Left renal pelvis (tissue), 4 donors: Measurements from ENCODE around the gene DZIP1L. TPM values are rescaled to one million over a fixed set of nuclear protein-coding genes. Genes with fewer than 3 reads are reported as not detected.

ENCODE experiments used
- DNase-seq, 4 donors: peaks; one replicate each; pipeline ENCODE4 v3.0.0-alpha.2; 2013; ENCODE audit warnings: low read depth in 4 of 4, low spot score in 3 of 4
- polyA plus RNA-seq, 4 donors: library from polyadenylated mRNA; unstranded; fragments of 120-200 nt; gene quantifications; one replicate each; pipeline ENCODE4 v1.2.1, GENCODE V29; 2013; ENCODE audit not compliant: insufficient read length in 4 of 4

Gene DZIP1L
- polyA plus RNA-seq, 4 donors = 9.6 to 22.9 (median 14.8) TPM

- DNase-seq = no peak
Observed at GRCh38 chr3:138038725-138039462, 76.5 kb downstream of the DZIP1L start.

GRCh38 chr3:138036572-138036971 is 78.8 kb downstream of the DZIP1L start:
- peak in 1 of 4 donors; percentile 7 for DNase-seq

GRCh38 chr3:138034918-138035317 is 80.5 kb downstream of the DZIP1L start:
- DNase-seq = no peak

- no peak for DNase-seq
Observed at GRCh38 chr3:138033202-138033691, 82.2 kb downstream of the DZIP1L start.

GRCh38 chr3:138032567-138032966 is 82.8 kb downstream of the DZIP1L start:
- no peak for DNase-seq

GRCh38 chr3:138031536-138031935 is 83.9 kb downstream of the DZIP1L start:
- no peak for DNase-seq

GRCh38 chr3:138030734-138031280 is 84.6 kb downstream of the DZIP1L start:
- no peak for DNase-seq

GRCh38 chr3:138027821-138028220 is 87.6 kb downstream of the DZIP1L start:
- DNase-seq = no peak

GRCh38 chr3:138025553-138025952 is 89.9 kb downstream of the DZIP1L start:
- no peak for DNase-seq

GRCh38 chr3:138023754-138024153 is 91.7 kb downstream of the DZIP1L start:
- no peak for DNase-seq

- DNase-seq = no peak
Observed at GRCh38 chr3:138019281-138020069, 95.9 kb downstream of the DZIP1L start.

- DNase-seq = no peak
Observed at GRCh38 chr3:138016065-138016464, 99.3 kb downstream of the DZIP1L start.

GRCh38 chr3:138012526-138012925 is 102.9 kb downstream of the DZIP1L start:
- no peak for DNase-seq

Other genes starting within 250 kb of the DZIP1L start
- gene CLDN18, start 105.4 kb downstream of the DZIP1L start, polyA plus RNA-seq = 1 to 10 TPM in 3 of 4 donors, under 1 TPM in 1; 0.67 to 2.2 (median 1.9) TPM
- gene A4GNT, start 16.8 kb upstream of the DZIP1L start, polyA plus RNA-seq = 1 to 10 TPM in 2 of 4 donors, under 1 TPM in 2; 0.12 to 3.5 (median 1.1) TPM
- gene DBR1, start 59.3 kb upstream of the DZIP1L start, polyA plus RNA-seq = 10 to 100 TPM; 15.9 to 22.7 (median 21.2) TPM
- 10 to 100 TPM; 40.7 to 61.0 (median 47.7) TPM for gene ARMC8, start 71.7 kb upstream of the DZIP1L start, polyA plus RNA-seq
- gene NME9, start 214.2 kb upstream of the DZIP1L start, polyA plus RNA-seq = 1 to 10 TPM in 3 of 4 donors, under 1 TPM in 1; 0.72 to 4.0 (median 2.3) TPM
- gene MRAS, start 233.0 kb upstream of the DZIP1L start, polyA plus RNA-seq = 10 to 100 TPM; 30.0 to 34.8 (median 31.7) TPM